Measurements from ENCODE around the gene COL4A4. TPM values are rescaled to one million over a fixed set of nuclear protein-coding genes. Genes with fewer than 3 reads are reported as not detected.

Gene COL4A4
- total RNA-seq, 2 experiments from 2014 or later = not detected

DNA sequence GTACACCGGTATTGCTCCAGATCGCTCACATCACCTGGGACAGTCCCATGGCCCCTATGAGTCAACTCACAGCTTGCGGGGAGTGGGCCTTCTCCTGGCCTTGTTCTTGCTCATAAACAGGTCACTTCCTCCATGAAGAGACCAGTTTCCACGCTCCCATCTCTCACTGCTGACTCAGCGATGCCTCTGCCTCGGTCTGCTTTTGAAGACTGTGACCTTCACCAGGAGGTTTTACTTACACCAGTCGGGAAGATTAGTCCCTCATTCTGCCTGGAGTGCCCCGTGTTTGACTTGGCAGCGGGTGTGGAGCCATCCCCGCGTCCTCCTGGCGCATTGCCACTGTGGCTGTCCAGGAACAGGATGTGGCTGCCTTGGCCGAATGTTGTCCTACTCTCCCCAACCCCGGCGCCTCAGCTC is 168.4 kb downstream of the COL4A4 start:
- ChIA-PET CTCF (no interaction called here), POLR2A (no interaction called here)

DNA sequence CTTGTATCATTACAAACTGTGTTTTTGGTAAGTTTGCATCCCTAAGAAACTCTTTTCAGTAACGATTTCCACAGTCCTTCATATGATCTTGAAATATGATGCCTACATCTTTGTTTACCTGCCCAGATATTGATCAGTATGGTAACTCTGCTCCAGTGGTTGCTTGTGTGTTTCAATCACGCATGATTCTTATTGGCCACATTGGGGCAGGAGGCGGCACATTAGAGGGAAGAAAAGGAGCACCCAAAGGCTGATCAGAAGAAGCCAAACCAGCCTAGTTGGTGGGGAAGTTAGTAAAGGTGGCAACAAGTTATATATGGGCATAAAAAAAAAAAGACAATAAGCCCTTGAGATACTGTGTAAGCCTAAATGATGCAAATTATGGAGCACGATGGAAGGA is 169.2 kb downstream of the COL4A4 start:
- POLR2A ChIA-PET = no interaction called here
- CTCF ChIA-PET = no interaction called here

DNA sequence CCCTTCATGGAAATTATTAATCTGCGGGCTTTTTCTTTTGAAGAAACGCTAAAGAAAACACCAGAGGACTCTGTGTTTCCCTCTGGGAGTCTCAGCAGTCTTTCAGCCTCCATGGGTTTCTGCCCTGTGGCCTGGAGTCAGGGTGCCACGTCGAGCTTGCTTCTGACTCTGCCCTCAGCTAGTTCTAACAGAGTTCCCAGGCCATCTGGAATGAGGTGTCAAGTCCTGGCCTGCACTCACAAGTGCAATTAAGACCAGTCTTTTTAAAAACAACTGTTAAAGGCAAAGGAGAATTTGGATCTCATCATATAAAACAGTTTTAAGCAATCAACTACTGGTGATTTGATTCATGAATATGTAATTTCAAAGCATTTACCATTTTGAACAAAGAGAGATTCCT is 170.8 kb downstream of the COL4A4 start:
- ChIA-PET POLR2A (no interaction called here), CTCF (no interaction called here)

DNA sequence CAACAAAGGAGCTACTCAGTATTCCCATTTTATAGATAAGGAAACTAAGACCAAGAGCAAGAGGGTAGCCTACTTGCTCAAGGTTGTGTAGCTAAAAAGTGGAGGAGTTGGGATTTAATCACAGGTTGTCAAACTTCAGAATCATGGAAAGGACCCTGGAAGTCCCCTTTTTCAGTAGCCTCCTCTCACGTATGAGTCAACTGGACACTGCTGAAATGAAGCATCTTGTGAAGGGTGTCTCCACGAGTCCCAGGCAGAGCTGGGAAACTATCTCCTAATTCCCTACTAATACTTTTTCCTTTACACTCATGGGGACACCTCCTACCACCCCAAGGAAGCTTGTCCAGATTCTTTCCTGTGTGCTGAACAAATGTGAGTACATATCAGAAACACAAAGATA is 172.3 kb downstream of the COL4A4 start:
- ChIA-PET POLR2A (no interaction called here), CTCF (no interaction called here)

DNA sequence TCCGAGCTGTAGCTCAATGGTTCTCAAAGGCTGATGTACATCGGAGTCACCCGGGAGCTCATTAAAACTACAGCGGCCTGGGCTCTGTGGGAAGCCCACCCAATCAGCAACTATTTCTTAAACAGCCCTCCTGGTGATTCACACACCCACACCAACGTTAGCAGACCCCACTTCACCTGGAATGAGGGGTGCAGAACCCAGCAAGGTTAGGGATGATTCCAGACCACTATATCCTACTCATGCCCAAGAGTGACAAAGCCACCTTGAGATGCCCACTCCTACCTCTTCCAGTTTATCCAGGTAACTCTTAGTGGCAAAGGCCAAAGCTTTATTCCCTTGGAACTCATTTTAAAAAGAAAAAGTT is 178.4 kb downstream of the COL4A4 start:
- POLR2A ChIA-PET = no interaction called here
- CTCF ChIA-PET = interaction anchor here (0.6 to 1.3 kb wide), 2 partner anchors 146 to 183 kb away, joined by 3 read pairs; no protein-coding TSS in a partner anchor

DNA sequence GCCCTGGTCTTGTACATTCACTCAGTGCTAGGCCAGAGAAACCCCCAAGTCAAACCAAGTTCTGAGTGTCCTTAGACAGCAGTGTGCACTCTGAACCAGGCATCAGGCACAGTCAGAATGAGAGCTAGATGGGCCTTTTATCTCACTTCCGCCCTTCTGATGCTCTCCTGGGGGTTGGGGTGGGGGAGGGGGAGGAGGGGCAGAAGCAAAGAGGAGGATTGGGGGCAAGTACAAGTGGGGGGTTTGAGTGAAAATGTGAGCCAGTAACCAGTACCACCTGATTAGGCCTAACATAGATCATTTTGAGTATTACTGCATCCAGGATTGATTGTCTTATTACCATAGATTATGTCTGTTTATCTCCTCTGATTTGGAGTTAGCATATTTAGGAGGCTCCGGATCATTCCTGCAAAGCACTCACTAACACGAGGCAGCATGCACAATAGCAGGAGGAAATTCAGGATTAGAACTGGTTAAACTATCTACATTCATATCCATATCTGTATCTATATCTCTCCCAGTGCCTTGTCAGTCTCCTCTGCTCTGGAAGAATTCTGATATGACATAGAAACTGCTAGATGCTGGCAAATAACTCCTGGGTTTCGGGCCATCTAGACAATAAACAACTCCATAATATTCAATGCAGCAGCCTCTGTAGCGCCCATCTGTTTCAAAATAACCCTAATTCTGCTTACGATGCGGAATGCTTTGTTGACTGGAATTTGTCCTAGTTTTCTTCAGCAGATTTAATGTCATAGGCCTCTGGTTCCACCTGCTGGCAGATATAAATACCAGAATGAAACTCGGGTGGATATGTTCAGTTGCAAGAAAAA is 179.0 kb downstream of the COL4A4 start:
- CTCF ChIA-PET = interaction anchor here (0.6 to 1.3 kb wide), 2 partner anchors 145 to 182 kb away, joined by 3 read pairs; no protein-coding TSS in a partner anchor
- POLR2A ChIA-PET = no interaction called here

DNA sequence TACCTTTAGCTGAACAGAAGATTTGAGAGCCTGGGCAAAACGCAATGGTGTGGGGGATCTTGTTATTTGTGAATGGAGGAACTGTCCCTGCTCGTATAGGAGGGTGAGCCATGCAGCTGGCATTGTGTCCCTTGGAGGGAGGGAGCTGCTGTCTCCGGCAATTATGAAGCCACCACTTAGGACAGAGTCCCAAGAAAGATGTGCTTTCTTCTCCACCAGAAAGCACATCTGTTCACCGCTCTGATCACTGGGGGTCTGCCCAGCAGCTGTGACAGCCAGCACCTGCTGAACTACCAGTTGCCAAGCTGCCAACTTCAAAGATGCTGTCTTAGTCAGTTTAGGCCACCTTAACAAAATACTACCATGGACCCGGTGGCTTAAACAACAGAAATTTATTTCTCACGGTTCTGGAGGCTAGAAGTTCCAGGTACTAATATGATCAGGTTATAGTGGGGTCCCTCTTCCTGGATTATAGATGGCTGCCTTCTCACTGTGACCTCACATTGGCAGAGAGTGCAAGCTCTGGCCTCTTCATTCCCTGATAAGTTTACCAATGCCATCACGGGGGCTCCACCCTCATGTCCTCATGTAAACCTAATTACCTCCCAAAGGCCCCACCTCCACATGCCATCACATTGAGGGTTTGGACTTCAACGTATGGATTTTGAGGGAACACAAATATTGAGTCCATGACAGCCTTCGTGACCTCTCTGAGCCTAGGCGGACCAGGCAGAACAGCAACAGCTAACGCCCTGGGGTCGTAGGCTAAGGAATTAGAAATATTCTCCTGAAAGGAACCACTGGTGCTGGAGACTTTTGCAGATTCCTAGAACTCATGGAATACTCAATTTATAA is 179.9 kb downstream of the COL4A4 start:
- CTCF ChIA-PET = no interaction called here
- POLR2A ChIA-PET = no interaction called here

DNA sequence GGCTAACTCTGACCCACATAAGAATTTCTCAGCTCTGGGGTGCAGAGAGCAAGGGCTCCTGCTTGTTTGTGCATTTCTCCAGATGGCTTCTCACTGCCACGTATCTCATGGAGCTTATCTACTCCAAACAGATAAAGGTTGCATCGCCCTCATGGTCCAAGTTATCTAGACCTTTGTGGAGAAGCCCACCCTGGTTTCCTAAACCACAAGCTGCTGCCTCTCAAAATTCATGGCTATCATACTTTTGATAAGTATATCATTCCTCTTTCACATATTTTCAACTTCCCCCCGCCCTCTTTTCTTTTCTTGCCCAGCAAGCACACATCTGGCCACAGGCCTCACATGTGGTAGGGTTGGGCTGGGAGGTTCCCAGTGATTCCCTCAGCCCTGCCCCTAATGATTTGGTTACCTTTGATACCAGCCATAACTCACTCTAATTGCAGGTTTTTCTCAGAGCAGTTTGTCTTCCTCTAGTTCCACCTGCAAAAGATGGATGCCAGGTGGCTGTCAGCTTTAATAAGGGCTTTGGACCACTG is 182.1 kb downstream of the COL4A4 start:
- ChIA-PET POLR2A (no interaction called here), CTCF (no interaction called here)

DNA sequence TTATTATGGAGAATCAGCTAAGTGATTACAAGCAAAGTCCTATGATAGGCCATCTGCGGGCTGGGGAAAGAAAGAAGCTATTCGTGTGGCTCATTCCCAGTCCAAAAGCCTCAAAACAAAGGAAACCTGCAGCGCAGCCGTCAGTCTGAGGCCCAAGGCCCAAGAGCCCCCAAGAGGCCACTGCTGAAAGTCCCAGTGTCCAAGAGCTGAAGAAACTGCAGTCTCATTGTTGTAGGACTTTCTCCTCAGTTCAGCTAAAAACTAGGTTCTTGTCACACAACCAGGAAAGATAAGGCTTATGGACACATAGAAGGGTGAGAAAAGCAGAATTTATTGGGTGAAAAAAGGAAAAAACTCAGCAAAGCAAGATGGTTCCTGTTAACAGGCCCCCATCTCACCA is 185.0 kb downstream of the COL4A4 start:
- POLR2A ChIA-PET = no interaction called here
- CTCF ChIA-PET = no interaction called here

DNA sequence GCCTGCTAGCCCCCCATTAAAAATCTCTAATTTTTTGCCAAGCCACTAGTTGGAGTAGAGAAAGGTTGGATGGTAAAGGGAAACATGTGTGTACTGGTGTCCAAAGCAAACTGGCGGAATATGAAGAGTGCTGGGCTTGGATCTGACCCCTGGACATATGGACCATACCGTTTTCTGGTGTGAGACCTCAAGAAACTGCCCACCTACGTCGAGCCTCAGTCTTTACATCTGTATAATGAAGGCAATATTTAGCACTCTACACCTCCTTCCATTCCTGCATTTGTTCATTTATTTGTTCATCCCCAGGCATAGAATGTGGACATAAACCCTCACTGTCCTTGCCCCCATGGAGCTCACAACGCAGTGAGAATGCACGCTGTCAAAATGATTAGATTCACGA is 185.7 kb downstream of the COL4A4 start:
- ChIA-PET POLR2A (no interaction called here), CTCF (interaction anchor here (0.6 kb wide), 2 partner anchors 70 to 101 kb away, joined by 3 to 4 read pairs; no protein-coding TSS in a partner anchor)

DNA sequence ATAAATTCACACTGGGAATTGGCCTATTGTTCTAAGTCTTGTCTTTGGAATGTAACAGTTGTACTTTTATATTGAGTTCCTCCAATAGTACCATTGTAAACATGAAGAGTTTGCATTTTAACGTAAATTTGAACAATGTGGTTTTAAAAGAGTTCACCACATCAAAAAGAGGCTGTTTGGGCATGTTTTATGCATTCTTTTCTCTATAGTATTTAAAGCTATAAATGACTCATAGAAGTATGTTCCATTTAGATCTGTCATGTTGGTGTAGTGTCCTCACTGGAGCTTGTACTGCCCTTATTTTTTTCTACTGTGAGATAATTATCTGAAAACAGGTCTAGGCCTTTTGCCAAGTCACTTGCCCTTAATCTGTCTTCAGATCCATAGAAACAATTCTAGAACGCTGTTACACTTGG is 186.2 kb downstream of the COL4A4 start:
- POLR2A ChIA-PET = no interaction called here
- CTCF ChIA-PET = interaction anchor here (0.6 kb wide), 2 partner anchors 69 to 101 kb away, joined by 3 to 4 read pairs; no protein-coding TSS in a partner anchor

DNA sequence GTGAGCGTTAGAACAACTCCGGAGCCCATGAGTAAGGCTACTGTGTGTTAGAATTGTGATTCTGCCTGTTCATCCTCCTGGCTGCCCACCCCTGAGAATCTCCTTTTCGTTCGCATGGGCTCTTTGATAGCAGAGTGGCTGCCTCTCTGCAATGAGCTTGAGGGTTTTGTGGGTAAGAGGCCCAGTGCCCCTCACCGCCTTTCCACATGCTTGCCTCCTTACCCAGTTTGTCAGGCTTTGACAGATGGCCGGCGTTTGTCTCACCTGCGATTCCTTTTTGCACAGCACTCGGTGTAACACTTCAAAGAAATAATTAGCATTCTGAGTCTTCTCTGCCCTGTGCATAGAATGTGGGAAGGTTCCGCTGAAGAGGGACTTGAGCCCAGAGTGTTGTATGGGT is 190.2 kb downstream of the COL4A4 start:
- ChIA-PET CTCF (no interaction called here), POLR2A (no interaction called here)

DNA sequence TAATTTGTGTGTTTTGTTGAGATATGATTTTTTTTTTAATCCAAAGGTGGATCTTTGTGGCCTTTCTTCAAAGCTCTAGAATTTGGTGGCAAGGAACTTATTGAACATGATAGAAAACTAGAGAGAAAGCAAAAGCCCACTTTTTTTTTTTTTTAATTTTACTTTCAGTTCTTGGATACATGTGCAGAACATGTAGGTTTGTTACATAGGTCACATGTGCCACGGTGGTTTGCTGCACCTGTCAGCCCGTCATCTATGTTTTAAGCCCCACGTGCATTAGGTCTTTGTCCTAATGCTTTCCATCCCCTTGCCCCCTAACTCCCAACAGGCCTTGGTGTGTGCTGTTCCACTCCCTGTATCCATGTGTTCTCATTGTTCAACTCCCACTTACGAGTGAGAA is 192.2 kb downstream of the COL4A4 start:
- ChIA-PET CTCF (no interaction called here), POLR2A (no interaction called here)

DNA sequence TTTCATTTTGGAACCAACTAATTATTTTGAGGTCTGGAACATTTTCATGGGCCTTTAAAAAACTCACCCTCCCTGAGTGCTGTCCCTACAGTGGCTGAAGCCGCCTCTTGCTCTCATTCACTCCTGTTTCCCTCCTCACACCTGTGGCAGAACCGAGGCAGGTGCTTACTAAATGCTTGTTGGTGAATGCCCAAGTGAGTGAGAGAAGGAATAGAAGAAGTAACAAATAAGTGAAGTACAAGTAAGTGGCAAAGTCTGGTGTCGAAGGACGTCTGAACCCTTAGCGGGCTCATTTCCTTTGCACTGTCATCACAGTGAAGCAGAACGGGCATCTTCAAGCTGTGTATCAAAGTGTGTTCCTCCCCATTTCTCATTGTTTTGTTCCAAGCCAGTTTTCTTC is 192.9 kb downstream of the COL4A4 start:
- POLR2A ChIA-PET = no interaction called here
- CTCF ChIA-PET = no interaction called here

DNA sequence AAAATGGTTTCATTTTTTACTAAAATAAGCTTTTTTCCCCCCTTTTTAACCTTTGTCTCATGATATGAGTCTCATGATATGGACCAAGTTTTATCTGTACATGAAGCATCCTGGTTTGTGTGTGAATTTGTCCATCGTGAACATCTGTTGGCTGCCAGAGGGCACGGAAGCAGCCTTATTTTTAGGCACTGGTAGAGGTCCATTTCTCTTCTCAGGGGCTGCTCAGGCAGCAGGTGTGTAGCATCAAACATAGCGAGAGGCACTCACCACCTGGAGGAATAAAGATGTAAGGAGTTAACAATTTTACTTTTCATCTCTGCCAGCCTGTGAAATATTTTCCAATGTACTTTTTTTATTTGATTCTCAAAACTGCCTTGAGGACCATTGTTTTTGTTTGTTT is 193.6 kb downstream of the COL4A4 start:
- ChIA-PET POLR2A (no interaction called here), CTCF (no interaction called here)

DNA sequence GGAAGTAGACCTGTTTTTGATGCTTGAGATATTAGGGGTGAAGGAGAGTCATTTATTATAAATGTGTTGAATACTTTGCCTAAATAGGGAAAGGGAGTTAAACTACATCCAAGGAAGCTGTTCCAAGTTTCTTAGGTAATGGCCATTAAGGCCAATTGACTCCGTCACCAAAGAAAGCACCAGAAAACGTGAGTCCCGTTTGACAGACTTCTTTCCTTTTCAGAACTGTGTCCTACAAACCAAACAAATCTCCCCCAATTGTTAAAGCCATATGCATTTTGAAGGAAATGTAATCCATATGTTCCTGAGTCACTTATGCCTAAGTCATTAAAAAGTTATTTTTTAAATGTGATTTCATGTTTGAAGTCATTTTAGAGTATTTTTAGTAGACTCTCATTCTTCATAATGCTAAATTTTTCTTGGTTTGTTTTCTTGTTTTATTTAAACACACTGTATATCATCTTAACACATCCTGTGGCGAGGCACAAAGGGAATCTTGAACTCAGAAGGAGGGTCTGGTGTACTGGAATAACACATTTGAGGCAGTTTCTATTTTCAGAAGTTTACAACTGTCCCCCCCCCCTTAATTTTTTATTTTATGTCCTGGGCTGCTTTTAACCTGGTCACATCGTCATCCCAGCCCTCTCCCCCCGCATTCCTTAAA is 194.5 kb downstream of the COL4A4 start:
- CTCF ChIA-PET = no interaction called here
- POLR2A ChIA-PET = no interaction called here

DNA sequence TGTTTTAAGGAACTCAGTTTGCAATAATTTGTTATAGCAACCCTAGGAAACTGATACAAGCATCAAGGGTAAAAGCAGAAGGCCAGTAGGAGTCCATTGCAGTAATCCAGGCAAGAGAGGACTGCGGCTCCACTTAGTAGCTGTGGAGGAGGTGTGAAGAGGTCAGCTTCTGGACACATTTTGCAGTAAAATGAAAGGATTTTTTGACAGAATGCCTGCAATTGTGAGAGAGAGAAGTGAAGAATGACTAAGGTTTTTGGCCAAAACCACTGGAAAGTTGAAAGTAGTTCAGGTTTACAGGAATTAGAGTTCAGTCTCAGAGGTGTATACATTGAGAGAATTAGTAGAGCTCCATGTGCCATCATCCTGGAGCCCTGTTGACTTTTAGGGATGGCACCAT is 198.6 kb downstream of the COL4A4 start:
- CTCF ChIA-PET = no interaction called here
- POLR2A ChIA-PET = no interaction called here

DNA sequence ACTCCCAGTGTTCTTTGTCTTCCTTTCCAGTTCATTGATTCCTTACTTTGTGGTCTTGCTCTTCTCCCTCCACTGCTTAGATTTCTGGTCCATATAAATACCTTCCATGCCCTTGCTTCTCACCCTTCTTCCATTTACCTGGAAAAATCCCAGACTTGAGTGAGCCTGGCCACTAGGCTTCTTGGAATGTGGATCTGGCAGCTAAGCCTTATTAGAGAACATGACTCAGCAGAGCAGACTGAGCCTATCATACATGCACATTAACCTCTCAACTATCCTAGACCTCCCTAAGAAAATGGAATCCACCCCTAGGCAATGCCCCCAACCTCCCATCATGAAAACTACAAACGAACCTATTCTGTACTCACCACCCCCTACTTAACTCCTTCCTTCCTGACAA is 200.5 kb downstream of the COL4A4 start:
- ChIA-PET CTCF (no interaction called here), POLR2A (no interaction called here)

DNA sequence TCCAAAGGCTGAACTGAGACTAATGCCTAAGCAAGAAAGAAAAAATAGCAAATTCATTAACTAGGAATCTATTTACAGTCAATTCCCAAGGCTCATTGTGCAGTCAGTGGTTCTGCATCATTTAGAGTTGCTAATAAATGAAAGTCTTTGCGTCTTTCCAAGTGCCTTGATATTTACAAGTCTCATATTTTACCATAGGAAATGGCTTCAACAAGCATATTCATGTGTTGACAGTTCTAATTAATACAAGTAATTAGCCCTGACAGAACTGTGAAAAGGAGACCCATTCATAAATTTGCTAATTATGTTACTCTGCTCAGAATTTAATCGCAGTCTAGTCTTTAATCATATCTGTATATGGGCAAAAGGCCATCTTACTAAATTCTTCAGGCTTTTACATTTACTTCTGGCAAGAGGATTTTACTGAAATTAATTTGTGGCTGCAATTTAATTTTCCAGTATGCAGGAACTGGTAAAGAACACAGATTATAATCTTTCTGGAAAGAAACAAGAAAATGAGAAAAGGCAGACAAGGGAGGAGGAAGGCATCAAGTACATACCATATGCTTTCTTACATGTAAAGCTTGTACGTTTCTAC is 201.7 kb downstream of the COL4A4 start:
- ChIA-PET CTCF (no interaction called here), POLR2A (no interaction called here)

DNA sequence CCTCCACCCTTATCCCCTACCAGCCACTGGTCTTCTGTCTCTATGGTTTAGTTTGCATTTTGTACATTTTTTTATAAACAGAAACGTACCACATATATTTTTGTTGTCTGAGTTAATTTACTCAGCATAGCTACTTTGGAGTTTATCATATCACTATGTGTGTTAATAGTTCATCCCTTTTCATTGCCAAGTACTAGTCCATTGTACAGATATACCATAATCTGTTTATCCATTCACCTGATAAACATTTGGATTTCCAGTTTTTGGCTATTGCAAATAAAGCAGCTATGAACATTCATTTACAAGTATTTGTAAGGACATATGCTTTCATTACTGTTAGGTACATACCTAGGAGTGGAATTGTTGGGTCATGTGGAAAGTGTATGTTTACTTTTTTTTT is 204.6 kb downstream of the COL4A4 start:
- ChIA-PET POLR2A (no interaction called here), CTCF (no interaction called here)

Measured in activated CD8-positive, alpha-beta memory T cell treated with anti-CD3 and anti-CD28 coated beads for 36 hours (primary cell).